ENCODE data around the gene TBC1D14. TPM values are rescaled to one million over a fixed set of nuclear protein-coding genes. Genes with fewer than 3 reads are reported as not detected.

TBC1D14 gene
- total RNA-seq, 1 donor from 2014 or later, result 40.4 TPM

- intact Hi-C loops (cut with micrococcal nuclease), result no loop called here
- no peak for DNase-seq
Measured at GRCh38 chr4:6918338-6918737, 8.7 kb downstream of the TBC1D14 start.

GRCh38 chr4:6920171-6920570 lies 10.5 kb downstream of the TBC1D14 start:
- no peak for ATAC-seq
- DNase-seq, result no peak
- intact Hi-C loops (cut with micrococcal nuclease), result no loop called here

More at GRCh38 chr4:6918338-6918737, 8.7 kb downstream of the TBC1D14 start:
- peak; percentile 9 for ATAC-seq

DNA sequence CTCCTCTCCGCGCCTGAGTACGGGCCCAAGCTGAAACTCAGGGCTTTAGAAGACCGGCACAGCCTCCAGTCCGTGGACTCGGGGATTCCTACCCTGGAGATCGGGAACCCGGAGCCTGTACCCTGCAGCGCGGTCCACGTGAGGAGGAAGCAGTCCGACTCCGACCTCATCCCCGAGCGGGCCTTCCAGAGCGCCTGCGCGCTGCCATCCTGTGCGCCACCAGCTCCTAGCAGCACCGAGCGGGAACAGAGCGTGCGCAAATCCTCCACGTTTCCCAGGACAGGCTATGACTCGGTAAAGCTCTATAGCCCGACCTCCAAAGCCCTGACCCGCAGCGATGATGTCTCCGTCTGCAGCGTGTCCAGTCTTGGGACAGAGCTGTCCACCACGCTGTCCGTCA lies 13.9 kb downstream of the TBC1D14 start:
- no peak for DNase-seq
- ATAC-seq, result no peak
- intact Hi-C loops (cut with micrococcal nuclease), result no loop called here

DNA sequence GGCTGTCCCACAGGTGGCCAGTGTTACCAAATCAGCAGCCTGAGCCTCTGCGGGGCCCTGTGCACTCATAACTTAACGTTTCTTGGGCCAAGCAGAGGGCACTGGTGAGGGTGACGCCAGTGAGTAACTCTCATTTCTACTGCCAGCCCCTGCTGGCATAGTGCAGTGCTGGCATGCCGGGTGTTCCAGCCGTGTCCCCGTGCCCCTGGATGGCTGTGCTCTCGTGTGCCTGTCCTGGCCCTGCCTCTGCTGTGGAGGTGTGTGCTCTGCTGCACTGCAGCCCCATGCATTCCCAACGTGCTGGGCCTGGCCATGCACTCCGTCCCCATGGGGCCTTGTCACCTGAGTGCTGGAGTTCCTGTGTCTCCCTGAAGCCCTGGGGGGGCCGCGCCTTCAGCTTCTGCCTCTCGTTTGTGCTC lies 14.7 kb downstream of the TBC1D14 start:
- intact Hi-C loops (cut with micrococcal nuclease), result no loop called here
- peak; percentile 76 for ATAC-seq

DNA sequence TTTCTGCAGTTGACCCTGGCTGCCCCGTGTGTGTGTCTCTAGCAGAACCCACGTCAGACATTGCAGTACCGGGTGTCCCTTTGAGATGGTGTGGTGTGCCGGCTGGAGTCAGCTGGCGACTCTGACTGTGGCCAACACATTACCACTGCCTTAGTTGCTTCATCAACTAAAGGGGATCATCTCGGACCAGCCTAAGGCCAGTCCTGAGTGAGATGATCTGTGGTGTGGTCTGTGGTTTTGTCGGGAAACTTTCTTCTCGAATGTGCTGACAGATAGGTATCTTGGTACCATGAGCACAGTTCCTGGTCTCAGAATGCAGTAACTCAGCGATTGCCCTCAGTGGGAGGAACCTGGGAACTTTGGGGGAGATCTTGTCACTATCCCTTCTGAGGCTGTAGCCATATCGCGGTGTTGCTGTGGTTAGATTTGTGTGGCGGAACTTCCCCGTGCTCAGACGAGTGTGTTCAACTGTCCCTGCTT lies 15.8 kb downstream of the TBC1D14 start:
- ATAC-seq (peak; percentile 28), DNase-seq (no peak)
- intact Hi-C loops (cut with micrococcal nuclease), result no loop called here

More for the DNA sequence above, 14.7 kb downstream of the TBC1D14 start:
- peak; percentile 73 for DNase-seq

- intact Hi-C loops (cut with micrococcal nuclease), result no loop called here
- ATAC-seq (peak; percentile 23), DNase-seq (no peak)
Measured at GRCh38 chr4:6926081-6926480, 16.5 kb downstream of the TBC1D14 start.

GRCh38 chr4:6926681-6927478 lies 17.3 kb downstream of the TBC1D14 start:
- DNase-seq, result peak; percentile 61
- intact Hi-C loops (cut with micrococcal nuclease), result no loop called here
- ATAC-seq, result peak; percentile 34

DNA sequence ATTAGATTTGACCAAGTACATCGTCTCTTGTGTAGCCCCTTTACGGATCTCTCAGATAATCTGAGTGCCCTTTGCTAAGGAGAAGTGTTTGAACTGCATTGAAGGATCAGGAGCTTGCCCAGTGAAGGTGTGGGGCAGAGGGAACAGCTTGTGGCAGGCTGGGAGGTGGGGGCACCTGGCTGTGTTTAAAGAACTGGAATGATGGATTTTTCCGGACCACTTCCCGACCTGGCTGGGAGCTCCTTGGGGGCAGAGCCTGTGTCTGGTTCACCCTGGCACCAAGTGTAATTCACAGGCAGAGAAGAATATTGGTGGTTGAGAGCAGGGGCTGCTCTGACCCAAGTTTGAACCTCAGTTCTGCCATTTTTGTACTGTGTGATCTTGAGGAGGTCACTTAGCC lies 18.5 kb downstream of the TBC1D14 start:
- ATAC-seq (no peak), DNase-seq (no peak)
- intact Hi-C loops (cut with micrococcal nuclease), result no loop called here

DNA sequence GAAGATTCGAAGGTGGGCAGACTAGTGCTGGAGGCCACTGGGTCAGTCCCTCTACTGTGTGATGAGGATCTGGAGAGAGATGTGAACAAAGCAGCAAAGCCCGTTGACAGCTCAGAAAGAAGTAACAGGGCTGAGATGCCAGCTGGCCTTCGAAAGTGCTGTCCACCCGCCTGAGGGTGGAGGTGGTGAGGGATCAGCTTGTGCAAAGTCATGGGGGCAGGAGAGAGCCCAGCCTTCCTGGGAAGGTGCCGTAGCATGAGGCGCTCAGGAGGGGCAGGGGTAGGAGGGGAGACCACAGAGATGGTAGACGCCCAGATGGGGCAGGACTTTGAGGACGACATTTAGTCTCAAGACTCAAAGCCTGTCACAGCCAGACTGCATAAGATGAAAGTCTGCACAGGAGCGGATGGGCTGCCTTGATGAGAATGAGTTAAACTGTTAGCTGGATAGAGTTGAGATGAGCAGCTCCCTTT lies 19.7 kb downstream of the TBC1D14 start:
- ATAC-seq (peak; percentile 66), DNase-seq (no peak)
- intact Hi-C loops (cut with micrococcal nuclease), result no loop called here

- DNase-seq (no peak), ATAC-seq (peak; percentile 3)
Measured at GRCh38 chr4:6929812-6930464, 20.3 kb downstream of the TBC1D14 start.

GRCh38 chr4:6932475-6932874 lies 22.8 kb downstream of the TBC1D14 start:
- intact Hi-C loops (cut with micrococcal nuclease), result no loop called here
- no peak for ATAC-seq

More at GRCh38 chr4:6929812-6930464, 20.3 kb downstream of the TBC1D14 start:
- intact Hi-C loops (cut with micrococcal nuclease), result no loop called here

GRCh38 chr4:6932918-6933317 lies 23.3 kb downstream of the TBC1D14 start:
- no peak for DNase-seq
- ATAC-seq, result no peak
- intact Hi-C loops (cut with micrococcal nuclease), result no loop called here

More at GRCh38 chr4:6932475-6932874, 22.8 kb downstream of the TBC1D14 start:
- DNase-seq, result no peak

DNA sequence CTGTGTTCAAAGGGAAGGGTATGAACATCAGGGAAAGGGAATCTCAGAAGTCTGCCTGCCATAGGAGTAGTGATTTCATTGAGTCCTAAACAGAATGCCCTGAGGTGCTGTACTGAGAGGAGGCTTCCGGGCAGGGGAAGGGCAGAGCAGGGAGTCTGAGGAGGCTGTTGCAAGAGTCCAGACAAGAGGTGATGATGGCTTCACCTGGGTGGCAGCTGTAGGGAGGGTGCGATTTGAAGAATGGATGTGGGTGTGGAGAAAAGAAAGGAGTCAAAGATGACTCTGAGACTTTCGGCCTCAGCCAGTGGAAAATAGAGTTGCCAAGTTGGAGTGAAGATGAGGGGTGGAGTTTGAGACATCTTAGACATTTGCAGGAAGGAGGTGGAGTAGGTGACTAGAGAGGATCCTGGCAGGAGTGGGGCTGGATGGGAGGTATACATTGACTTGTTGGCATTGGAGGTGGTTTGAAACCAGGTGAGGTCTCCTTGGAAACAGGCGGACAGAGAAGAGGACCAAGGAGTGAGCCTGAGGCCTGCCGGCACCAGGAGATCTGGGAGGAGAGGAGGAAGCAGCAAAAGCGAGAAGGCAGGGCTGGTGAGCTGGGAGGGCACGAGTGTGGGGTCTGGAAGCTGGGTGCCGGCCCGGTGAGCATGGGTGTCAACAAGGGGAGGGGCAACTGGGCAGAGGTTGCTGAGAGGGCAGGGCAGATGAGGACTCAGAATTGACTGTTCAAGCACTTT lies 24.2 kb downstream of the TBC1D14 start:
- ATAC-seq, result no peak
- no peak for DNase-seq
- intact Hi-C loops (cut with micrococcal nuclease), result no loop called here

- DNase-seq (no peak), ATAC-seq (no peak)
- intact Hi-C loops (cut with micrococcal nuclease), result no loop called here
Measured at GRCh38 chr4:6935965-6936364, 26.3 kb downstream of the TBC1D14 start.

GRCh38 chr4:6937201-6937600 lies 27.6 kb downstream of the TBC1D14 start:
- intact Hi-C loops (cut with micrococcal nuclease), result no loop called here
- ATAC-seq (no peak), DNase-seq (no peak)

DNA sequence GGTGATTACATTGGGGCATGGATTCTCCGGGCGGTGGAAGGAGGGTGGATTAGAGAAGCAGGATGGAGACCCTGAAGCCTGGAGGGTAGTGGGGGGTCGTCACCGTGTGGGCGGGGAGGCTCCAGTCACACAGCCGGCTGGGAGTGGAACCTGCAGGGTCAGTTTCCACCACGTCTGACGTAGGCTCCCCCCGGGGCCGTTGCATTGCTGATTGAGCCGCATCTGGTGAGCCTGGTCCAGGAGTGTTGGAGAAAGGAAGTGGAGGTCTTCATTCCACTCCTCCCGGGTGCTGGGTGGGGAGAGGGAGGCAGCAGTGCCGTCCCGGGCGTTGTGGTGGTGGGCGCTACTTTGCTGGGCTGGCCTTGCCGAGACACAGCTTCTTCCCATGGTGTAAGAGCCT lies 28.1 kb downstream of the TBC1D14 start:
- no peak for ATAC-seq
- no peak for DNase-seq
- intact Hi-C loops (cut with micrococcal nuclease), result no loop called here

DNA sequence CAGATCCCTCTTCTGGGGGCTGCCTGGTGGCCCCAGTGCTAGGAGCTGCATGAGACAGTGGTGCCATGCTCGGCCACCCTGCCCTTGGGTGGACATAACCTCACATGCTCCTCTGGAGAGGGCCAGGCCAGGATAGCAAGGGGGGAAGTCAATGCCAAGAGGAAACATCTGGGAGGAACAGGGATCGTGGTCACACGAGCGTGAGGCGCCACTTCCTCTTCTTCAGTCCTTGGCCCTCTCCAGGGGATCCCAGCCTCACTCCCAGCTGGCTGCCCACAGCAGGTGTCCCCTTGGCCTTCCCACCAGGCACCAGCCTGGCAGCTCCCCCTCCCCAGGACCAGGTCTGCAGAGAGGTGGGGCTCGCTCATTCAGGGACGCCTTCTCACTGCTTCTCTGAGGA lies 28.6 kb downstream of the TBC1D14 start:
- intact Hi-C loops (cut with micrococcal nuclease), result no loop called here
- ATAC-seq (peak; percentile 75), DNase-seq (peak; percentile 74)

GRCh38 chr4:6938647-6939271 lies 29.1 kb downstream of the TBC1D14 start:
- intact Hi-C loops (cut with micrococcal nuclease), result no loop called here
- peak; percentile 65 for DNase-seq
- peak; percentile 59 for ATAC-seq
